ENCODE measurements around the gene SPATA19. TPM values are rescaled to one million over a fixed set of nuclear protein-coding genes. Genes with fewer than 3 reads are reported as not detected.

Gene SPATA19
- total RNA-seq, 6 experiments from 2014 or later = not detected

DNA sequence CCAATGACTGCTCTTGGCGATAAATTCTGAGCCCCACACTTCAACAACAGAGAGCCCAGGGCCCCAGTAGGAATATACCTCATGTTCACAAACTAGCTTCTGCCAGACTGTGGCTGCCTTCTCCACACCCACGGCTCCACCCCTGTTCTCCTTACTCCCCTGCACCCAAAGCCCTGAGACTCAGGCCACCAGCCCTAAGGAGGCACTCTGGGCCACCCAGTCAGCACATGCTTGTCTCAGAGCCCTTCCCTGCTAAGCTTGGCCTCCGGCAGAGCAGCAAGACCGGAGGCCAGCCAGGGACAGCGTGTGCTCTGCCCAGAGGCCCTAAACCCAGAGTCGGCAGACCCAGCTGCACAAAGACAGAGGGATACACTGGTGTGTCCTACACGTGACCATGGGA is 27.9 kb downstream of the SPATA19 start:
- peaks cover 11% of the 10 kb centered on the region for H3K36me3 Mint-ChIP-seq (ENCODE audit: low read depth)
- H3K9me3 Mint-ChIP-seq = peaks cover 44% of the 10 kb centered on the region
- no peak overlapping the region for H3K27ac Mint-ChIP-seq
- TF ChIP-seq, protein P1, sequence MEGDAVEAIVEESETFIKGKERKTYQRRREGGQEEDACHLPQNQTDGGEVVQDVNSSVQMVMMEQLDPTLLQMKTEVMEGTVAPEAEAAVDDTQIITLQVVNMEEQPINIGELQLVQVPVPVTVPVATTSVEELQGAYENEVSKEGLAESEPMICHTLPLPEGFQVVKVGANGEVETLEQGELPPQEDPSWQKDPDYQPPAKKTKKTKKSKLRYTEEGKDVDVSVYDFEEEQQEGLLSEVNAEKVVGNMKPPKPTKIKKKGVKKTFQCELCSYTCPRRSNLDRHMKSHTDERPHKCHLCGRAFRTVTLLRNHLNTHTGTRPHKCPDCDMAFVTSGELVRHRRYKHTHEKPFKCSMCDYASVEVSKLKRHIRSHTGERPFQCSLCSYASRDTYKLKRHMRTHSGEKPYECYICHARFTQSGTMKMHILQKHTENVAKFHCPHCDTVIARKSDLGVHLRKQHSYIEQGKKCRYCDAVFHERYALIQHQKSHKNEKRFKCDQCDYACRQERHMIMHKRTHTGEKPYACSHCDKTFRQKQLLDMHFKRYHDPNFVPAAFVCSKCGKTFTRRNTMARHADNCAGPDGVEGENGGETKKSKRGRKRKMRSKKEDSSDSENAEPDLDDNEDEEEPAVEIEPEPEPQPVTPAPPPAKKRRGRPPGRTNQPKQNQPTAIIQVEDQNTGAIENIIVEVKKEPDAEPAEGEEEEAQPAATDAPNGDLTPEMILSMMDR (IDR thresholded peaks at IDR 0.05) = no peak
- H3K4me3 Mint-ChIP-seq = no peak overlapping the region
- H3K27me3 Mint-ChIP-seq (ENCODE audit: insufficient read depth) = no peaks in the 10 kb centered on the region; the same call in 1 of the 2 replicates
- no peak for DNase-seq
- no peaks in the 10 kb centered on the region for H3K4me1 Mint-ChIP-seq (ENCODE audit: low read depth)

DNA sequence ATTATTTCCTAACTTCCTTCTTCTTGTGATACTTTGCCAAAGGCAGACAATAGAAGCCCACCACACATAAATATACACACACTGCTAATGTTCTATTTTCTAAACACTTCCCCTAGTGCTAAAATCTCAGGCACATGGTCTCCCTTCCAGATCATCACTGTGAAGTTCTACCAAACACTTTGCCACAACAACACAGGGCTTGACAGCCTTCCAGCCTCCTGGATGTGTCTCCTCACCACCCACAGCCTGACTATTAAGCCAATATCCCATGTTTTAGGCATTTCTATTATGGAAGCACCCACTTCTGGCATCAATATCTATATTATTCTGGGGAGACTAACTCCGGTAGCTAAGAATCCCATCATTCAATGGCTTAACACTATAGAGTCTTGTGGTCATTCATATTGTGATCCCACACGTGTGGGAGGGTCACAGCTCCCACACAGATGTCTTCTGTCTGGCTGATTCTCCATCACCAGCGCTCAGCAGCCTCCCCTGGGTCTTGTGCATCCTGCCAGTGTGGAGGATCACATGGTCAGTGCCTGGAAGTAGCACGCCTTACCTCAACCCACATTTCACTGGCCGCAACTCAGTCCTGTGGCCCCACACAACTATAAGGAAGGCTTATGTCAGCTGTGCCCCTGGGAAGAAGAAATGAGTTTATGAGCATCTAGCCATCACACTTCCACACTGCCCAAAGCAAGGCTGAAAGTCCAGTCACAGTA is 29.0 kb downstream of the SPATA19 start:
- H3K27me3 Mint-ChIP-seq (ENCODE audit: insufficient read depth) = no peaks in the 10 kb centered on the region; the same call in 1 of the 2 replicates
- H3K4me3 Mint-ChIP-seq = no peak overlapping the region
- H3K27ac Mint-ChIP-seq = no peak overlapping the region
- DNase-seq = no peak
- H3K4me1 Mint-ChIP-seq (ENCODE audit: low read depth) = no peaks in the 10 kb centered on the region
- H3K36me3 Mint-ChIP-seq (ENCODE audit: low read depth) = peaks cover 11% of the 10 kb centered on the region
- H3K9me3 Mint-ChIP-seq = peaks cover 35% of the 10 kb centered on the region
- TF ChIP-seq, protein P1 (IDR thresholded peaks at IDR 0.05) = no peak

DNA sequence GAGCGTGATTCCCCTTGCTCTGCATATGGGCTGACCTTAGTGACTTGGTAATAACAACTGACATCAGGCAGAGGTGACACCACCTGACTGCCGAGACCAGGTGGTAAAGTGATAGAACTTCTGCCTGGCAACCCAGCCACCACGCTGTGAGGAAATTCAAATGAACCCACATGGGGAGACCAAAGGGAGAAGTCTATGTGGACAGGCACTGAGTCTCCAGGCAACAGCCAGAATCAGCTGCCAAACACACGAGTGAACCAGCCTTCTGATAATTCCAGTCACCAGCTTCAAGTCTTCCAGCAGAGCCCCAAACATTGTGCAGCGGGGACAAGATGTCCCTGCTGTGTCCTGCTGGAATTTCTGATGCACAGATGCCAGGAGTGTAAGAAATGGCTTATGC is 29.7 kb downstream of the SPATA19 start:
- Mint-ChIP-seq H3K36me3 (ENCODE audit: low read depth) (peaks cover 11% of the 10 kb centered on the region), H3K4me3 (no peak overlapping the region), H3K4me1 (ENCODE audit: low read depth) (no peaks in the 10 kb centered on the region), H3K27ac (no peak overlapping the region), H3K27me3 (ENCODE audit: insufficient read depth) (no peaks in the 10 kb centered on the region; the same call in 1 of the 2 replicates), H3K9me3 (peaks cover 28% of the 10 kb centered on the region)
- TF ChIP-seq, protein P1 (IDR thresholded peaks at IDR 0.05) = no peak
- DNase-seq = no peak

DNA sequence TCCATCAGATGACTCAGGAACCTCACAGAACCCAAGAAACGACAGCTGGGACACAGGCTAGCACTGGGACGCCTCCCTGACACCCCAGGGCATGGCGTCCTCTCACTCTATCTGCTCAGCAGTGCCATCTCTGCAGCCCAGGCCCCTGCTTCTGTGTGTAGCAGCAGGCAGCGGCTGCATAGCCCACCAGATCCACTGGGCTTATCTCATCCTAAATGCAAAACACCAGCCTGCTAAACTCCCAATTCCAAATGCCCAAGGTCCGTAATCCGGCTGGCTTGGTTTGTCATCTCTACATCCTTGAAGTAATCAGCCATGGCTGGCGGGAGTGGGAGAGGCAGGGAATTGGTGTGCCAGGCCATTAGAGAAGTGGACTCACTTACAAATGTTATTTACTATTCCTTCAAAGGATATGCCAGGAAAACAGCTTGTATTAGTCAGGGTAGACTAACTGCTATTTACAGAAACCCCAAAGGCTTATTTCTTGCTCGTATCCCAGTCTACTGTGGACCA is 30.7 kb downstream of the SPATA19 start:
- TF ChIP-seq, protein P1 (IDR thresholded peaks at IDR 0.05) = no peak
- no peak overlapping the region for H3K27ac Mint-ChIP-seq
- no peak for DNase-seq
- no peaks in the 10 kb centered on the region for H3K4me1 Mint-ChIP-seq (ENCODE audit: low read depth)
- peaks cover 26% of the 10 kb centered on the region for H3K9me3 Mint-ChIP-seq
- H3K27me3 Mint-ChIP-seq (ENCODE audit: insufficient read depth) = no peaks in the 10 kb centered on the region; the same call in 1 of the 2 replicates
- H3K36me3 Mint-ChIP-seq (ENCODE audit: low read depth) = peaks cover 11% of the 10 kb centered on the region
- H3K4me3 Mint-ChIP-seq = no peak overlapping the region

DNA sequence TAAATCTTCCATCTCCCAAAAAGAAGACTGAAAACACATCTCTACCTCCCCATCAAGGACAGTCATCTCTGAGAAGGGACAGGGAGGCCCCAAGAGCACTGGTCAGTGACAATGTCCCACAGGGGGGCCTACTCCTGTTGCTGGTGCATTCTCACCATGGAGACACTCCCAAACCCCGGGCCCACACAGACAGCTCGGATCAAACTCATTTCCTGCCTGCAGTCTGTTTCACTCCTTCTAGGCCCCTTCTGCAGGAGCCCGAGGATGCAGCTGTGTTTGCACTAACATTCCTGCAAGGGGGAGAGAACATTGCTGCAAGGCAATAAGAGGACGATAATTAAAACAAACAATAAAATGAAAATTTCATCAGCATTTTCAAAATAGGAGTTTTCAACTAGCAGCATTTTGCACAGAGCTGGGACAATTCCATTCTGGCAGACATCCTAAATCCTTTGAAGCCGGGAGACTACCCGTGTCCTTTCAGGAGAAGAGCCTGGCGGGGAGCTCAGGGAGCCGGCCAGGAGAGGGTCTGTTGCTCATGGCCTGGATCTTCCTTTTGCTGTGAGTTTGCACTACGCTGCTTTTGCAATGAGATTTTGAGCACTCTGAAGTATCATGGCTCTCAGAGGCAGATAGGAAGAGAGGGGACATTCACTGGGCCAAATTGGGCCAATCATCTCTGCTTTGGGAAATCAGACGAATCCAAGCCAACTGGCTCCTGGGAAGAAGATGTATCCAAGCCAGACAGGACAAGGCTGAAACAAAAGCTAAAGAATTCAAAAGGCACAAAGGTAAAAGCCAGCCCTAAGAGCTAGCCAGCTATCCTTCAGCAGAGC is 33.2 kb downstream of the SPATA19 start:
- H3K27me3 Mint-ChIP-seq (ENCODE audit: insufficient read depth) = no peaks in the 10 kb centered on the region; the same call in 1 of the 2 replicates
- H3K4me1 Mint-ChIP-seq (ENCODE audit: low read depth) = no peaks in the 10 kb centered on the region
- H3K27ac Mint-ChIP-seq = no peak overlapping the region
- no peak for DNase-seq
- H3K4me3 Mint-ChIP-seq = no peak overlapping the region
- H3K36me3 Mint-ChIP-seq (ENCODE audit: low read depth) = no peaks in the 10 kb centered on the region; the same call in 1 of the 2 replicates
- H3K9me3 Mint-ChIP-seq = peaks cover 8% of the 10 kb centered on the region
- TF ChIP-seq, protein P1 (IDR thresholded peaks at IDR 0.05) = no peak
